ENCODE data around the gene TRIP12.
"Not testable (repeated sequence)": the region's sequence is repeated elsewhere in the genome, so short reads cannot be mapped to it uniquely, and the experiment has no call there.

Gene TRIP12

DNA sequence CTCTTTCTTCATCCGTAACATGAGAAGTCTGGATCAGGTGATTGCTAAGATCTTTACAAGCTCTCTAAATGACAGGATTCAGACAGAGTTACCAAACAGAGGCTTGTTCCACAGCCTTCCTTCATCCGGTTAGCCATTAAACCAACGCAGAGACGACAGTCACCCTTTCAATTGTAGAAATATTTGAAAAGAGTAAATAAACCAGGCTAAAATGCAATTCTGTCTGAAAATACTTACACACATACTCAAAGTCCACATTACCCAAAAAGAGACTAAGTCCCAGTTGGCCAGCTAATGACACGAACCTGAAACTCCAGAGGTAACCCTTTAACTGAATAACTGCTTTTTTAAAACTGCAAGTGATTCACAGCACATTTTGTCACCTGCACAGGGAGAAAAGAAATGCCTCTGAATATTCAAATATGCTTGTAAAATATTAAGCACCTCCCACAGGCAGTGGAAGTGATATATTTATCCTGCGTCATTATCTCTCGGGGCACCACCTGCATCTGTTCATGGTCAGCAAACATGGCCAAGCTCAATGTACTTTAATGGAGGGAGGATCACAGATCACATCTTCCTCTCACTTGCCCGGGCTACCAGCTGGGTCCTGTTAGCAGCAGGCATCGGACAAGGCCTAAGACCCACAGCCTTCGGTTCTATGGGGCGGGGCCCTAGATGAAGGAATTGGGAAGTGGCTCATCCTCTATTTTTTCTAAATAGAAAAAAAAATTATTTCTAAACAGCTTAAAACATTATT lies 168.7 kb downstream of the TRIP12 start:
- DNase-seq = no peak

DNA sequence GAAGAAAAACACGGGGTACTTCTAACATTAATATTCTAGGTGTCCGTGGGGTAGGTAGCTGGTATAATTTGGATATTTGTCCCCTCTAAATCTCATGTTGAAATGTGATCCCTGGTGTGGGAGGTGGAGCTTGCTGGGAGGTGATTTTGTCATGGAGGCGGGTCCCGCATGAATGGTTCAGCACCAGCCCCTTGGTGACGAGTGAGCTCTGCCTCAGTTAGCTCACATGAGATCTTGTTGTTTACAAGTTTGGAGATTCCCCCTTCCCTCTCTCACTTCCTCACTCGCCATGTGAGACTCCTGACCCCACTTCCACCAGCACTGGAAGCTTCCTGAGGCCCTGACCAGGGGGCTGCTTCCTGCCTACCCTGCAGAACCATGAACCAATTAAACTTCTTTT lies 172.0 kb downstream of the TRIP12 start:
- DNase-seq = no peak

DNA sequence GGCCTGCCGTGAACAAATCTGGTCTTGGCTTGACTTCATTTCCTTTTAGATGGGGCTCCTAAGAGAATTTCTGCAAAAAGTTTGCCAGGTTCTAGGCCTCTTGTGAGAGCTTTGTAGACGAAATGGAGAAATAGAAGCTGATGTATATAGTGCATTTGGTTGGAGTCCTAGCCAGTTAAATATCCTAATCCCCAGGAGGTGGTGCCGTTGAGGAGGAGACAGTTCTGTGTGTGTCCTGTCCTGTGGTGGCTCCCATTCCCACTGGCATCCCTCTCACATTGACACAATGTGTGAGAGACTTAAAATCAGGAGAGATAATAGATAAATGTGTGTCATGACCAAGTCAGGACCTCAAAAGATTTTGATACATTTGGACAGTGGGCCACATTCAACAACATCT lies 172.9 kb downstream of the TRIP12 start:
- DNase-seq = no peak

DNA sequence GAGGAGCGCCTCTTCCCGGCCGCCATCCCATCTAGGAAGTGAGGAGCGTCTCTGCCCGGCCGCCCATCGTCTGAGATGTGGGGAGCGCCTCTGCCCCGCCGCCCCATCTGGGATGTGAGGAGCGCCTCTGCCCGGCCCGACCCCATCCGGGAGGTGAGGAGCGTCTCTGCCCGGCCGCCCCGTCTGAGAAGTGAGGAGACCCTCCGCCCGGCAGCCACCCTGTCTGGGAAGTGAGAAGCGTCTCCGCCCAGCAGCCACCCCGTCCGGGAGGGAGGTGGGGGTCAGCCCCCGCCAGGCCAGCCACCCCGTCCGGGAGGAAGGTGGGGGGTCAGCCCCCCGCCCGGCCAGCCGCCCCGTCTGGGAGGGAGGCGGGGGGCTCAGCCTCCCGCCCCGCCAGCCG lies 179.1 kb downstream of the TRIP12 start:
- DNase-seq = not testable (repeated sequence)

DNA sequence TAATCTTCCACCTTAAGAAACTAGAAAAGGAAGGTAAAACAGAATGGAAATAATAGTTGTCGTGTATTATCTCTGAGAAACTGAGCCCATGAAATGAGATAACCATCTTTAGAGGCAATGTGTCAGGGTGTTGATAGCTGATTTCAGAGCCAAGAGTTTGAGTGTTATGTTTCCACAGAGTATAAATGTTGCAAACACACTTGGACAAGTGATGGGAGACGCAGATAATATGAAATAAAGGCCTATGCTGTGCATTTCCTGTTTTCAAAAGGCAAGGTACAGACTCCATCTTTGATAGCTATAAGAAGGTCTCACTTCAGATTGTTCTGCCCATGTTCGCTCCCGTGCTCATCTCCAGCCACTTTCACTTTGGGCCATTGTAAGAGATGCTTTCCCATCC lies 181.5 kb downstream of the TRIP12 start:
- DNase-seq = no peak

DNA sequence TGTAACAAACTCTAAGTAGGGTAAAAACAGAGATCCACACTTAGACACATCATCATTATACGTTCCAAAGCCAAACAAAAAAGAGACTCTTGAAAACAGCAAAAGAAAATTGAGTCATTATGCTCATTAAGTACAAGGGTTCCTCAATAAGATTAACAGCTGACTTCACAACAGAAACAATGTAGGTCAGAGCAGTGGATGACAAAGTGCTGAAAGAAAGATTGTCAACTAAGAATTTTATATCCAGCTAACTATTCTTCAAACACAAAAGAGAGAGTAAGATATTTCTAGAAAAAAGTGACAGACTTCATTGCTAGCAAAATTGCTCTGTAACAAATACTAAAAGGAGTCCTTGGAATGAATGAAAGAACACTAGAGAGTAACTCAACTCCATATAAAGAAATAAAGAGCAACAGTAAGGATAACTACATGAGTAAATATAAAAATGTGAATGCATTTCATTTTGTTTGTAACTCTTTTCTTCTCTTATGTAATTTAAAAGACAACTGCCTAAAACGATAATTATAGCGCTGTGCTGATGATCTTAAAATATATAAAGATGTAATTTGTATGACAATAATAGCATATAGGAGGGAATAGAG lies 183.7 kb downstream of the TRIP12 start:
- no peak for DNase-seq

DNA sequence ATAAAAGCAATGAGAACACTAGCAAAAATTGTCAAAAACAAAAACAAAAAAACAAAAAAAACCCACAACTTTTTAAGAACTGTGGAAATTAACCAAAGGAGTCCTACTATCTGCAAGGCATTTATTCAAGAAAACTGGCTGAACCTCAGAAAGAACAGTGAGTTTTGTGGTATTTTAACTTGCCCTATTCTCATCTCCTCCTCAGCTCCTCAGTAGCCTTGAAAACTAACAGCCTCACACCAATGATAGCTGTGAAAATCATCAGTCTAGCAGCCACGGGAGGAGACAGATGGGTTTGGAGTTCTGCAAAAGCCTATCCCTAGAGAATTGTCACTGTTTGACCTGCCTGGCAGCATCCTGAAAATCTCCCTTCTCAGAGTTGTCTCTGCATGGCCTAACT lies 187.4 kb downstream of the TRIP12 start:
- DNase-seq = no peak

DNA sequence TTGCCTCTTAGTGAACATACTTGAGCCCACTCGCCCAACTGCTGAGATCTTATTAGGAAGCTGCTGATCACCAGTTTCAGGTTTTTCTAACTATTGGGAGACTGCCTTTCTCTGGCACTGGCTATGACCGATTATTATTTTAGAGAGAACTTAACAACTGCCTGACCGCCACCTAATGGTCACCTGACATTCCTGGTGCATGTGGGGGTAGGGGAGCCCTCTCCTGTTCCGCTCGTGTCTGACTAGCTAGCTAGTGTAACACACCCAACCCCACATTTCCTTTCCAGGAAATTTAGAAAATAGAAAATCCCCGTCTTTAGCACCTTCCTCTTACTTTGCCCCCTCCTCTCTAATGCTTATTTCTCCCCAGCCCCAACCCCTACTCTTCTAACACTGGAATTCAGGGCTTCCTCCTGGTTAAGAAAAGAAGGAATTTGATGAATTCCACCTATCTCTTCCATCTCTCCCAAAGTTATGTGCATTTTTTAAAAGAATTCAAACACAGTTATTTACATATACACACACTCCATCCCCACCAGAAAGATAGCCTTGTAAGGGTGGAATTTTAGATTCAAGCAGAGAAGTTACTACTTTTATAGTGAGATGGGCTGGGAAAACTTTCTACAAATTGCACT lies 188.1 kb downstream of the TRIP12 start:
- no peak for DNase-seq

DNA sequence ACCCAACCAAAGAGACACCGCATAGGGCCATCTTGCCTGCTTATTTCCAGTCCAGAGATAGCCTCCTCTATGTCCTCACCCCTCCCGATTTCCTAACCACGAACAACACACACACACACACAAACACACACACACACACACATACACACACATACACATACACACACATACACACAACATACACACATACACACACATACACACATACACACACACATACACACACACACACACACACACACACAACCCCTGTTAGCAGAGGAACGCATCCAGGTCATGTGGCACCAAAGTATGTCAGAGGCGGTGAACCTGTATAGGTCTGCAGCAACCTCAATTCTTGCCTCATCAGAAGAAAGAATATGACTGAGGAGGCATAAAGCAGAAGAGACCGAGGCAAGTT lies 188.9 kb downstream of the TRIP12 start:
- DNase-seq = no peak

DNA sequence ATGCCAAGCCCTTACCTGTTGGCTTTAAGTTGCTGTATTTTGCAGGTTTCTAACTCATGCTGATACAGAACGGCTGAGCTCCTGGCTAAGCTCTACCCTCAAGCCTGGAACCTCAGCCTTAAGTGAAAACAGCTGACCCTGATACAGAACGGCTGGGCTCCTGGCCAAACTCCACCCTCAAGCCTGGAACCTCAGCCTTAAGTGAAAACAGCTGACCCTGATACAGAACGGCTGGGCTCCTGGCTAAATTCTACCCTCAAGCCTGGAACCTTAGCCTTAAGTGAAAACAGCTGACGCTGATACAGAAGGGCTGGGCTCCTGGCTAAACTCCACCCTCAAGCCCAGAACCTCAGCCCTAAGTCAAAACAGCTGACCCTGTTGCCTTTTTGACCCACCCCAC lies 189.9 kb downstream of the TRIP12 start:
- DNase-seq = no peak

DNA sequence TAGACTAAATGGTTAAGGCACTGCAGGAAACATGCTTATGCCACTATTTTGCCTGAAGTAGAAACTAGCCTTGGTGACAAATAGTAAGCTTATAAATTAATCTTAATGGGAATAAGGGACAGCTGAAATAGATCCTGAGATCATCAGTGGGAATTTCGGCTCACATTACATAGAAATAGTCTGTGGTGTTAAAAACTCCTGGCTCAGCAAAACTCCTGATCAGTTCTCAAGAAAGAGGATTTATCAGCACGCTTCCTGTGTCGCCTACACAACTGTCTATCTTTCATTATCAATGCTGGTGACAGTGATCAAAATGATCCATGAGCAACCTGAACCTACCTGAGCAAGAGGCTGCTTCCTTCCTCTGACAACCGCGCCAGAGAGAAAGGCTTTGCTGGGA lies 190.4 kb downstream of the TRIP12 start:
- no peak for DNase-seq

DNA sequence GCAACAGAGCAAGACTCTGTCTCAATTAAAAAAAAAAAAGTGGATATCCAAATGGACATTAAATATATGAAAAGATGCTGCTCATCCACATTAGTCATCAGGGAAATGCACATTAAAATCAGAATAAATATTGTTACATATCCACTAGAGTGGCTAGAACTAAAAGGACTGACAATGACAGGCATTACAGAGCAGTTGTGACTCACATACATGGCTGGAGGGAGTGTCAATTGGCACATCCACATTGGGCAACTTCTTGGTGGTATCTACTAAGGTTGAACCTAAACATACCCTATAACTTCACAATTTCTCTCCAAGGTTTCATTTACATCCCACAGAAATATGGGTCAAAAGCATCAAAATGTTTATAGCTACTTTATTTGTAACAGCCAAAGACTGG lies 193.4 kb downstream of the TRIP12 start:
- DNase-seq = no peak

DNA sequence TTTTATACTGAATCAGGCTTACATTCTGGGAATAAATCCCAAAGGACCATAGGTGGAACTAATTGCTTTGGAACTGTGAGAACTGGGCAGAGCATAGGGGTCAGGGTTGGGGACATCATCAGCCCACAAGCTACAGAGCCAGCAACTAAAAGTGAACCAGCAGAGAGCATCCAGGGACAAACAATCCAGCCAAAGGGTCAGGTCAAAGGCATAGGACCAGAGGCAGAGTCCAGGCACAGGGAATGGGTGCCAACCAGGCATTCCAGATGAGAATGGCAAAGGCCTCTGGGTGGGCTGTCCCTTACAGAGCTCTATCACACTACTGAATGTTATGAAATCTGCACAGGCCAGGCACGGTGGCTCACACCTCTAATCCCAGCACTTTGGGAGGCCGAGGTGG lies 195.2 kb downstream of the TRIP12 start:
- no peak for DNase-seq

DNA sequence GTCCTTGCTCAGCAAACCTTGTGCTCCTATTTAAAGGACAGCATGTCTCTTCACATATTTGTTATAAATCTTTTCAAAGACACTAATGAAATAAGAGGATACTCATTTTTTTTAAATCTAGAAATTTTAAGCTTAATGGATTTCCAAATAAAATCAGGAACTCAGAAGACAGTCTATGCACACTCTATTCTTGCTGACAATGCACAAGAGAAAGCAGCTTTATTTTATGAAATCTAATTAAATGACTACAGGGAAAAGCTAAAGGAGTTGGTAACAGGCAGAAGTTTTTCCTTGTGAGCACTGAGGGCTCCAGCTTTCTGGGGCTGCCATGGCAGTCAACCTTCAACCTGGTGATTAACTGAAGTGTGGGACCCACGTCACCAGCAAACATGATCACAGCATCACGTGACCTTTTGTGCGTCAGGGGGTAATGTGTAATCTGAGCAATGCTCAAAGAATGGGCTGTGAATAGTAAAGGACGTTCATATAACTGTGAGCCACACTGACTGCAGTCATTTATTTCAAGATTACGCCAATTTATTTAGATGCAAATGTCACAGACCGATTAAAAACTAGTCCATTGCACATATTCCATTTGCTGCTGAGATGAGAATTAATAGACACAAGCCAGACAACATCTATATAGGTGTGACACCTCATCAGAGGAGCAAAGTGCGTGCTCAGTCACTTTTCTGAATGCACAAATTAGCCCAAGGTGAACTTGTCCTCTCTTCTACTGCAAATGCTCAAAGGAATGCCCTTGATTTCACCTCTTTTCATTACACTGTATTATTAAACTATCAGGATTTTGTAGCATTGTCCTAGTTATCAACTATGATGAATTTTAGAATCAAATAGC lies 195.9 kb downstream of the TRIP12 start:
- DNase-seq = no peak

DNA sequence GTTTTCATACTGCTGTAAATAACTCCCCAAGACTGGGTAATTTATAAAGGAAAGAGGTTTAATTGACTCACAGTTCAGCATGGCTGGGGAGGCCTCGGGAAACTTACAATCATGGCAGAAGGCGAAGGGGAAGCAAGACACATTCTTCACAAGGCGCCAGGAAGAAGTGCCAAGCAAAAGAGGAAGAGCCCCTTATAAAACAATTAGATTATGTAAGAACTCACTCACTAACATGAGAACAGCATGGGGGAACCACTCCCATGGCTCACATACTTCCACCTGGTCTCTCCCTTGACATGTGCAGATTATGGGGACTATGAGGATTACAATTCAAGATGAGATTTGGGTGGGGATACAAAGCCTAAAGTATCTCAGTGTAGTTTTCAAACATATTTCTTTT lies 198.6 kb downstream of the TRIP12 start:
- not testable (repeated sequence) for DNase-seq

DNA sequence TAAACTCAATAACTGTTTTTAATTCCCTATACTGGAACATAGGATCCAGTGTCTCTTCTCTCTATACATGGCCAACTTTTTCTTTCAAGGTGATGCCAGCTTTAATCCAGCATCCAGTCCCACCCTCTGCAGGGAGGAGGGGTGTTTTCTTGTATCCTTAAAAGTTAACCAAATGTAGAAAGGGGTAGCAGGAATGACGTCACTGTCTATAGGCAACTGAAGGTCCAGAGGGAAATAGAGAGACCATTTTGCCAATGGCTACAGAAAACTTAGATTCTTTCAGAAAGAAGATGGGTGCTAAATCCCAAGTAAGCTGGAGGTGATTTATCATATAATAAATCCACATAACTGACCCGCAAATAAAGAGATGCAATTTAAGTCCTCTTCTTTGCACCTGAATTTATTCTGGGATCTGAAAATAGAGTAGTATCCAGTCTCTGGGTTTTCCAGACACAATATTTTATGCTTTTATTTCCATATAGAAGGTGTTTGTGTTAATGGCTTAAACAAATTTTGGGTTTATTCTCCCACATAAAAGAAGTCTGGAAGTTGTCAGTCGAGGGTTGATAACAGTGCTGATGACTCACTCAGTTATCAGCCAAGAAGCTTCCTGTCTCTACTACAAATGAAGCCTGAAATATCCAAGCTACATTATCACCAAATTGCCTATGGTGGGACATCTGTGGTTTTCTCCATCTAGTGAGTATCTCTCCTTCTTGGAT lies 201.7 kb downstream of the TRIP12 start:
- no peak for DNase-seq

DNA sequence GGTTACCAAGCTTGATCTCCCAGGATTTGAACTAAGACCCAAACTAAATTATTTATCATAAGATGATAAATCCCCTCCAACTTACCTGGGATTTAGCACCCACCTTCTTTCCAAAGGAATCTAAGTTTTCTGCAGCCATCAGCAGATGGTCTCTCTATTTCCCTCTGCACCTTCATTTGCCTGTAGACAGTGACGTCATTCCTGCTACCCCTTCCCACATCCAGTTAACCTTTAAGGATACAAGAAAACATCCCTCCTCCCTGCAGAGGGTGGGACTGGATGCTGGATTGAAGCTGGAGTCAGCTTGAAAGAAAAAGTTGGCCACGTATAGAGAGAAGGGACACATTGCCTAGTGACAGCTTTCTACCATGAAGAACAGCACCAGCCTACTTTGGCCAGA lies 203.8 kb downstream of the TRIP12 start:
- no peak for DNase-seq

DNA sequence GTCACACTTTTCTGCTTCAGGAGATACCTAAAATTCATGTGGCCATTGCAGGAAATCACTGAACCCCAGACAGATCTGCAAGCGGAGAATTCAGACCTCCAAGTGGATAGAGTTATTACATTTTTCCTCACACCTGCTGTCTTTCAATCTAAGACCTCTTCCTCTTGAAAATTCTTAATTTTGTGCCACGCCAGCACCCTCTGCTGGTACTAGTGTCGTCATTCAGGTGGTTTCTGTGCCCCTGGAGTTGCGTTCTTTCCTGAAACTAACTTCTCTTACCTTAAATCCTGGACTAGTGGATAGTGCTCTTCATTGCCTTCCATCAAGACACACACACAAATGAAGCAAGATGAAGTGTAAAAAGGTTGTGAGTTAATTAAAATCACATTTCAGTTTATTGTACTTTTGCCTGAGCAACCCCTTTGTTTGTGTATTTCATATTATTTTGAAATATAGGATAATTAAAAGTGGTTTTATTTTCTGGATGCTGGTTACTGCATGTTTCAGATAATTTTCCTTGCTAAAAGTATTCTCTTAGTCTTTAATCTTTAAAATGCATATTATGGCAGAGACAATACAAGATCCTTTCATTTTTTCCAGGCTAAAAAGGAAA lies 205.8 kb downstream of the TRIP12 start:
- peak; percentile 10 for DNase-seq

DNA sequence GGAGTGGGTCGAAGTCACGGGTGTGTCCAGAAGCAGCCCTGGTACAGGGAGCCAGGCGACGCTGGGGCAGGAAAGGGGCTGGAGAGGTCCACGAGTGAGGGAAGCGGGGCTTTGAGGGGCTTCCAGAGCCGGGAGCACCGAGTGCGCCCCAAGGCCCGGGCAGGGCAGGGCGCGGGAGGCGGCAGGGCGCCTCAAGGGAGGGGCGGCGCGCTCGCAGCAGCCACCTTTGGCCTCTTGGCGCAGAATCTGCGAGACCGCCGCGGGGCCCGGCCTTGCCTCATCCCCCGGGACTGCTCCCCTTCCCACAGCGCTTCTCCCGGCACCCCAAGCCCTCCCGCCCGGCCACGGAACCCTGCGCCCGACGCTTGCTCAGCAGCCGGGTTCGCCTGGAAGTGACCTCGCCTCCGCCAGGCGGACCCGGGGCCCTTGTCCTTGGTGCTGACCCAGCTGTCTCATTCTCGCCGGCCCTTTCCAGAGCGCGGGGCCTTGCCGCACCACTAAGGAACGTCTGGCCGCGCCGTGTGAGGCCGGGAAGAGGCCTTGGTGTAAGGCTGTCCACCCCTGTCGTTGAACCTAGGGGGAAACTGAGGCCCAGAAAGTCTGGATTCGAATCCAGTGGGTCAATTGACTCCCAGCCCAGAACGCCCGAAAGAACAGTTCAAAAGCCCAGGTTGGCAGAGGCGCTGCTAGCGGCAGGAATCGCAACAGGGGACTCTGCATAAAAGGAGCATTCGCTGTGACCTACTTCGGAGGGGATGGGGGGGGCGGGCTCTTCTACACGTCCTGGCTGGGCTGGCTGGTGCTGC lies 206.9 kb downstream of the TRIP12 start:
- DNase-seq = peak; percentile 35

DNA sequence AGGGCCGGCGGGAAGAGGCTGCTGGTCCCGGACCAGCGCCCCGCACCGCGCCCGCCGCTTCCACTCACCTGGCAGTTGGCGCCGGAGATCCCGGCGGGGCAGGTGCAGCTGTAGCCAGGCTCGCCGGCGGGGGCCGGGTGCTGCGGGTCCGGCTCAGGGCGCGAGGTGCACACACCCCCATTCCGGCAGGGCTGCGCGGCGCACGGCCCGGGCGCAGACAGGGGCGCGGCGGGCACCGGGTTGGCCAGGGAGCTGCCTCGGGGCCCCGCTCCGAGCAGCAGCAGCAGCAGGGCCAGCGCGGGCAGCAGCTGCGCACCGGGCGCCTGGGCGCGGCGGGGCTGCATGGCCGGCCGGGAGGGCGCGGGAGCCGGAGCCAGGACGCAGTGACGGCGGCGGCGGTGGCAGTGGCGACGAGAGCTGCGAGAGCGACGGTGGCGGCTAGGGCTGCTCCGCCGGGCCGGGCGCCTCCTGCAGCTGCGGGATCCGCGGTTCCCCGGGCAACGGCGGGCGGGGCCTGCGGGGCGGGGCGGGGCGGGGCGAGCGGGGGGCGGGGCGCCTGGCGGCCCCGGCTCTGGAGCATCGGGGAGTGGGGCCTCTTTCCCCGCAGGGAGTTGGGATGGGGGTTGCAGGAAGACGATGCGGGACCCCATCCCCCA lies 207.6 kb downstream of the TRIP12 start, which contains the start of gene DNER:
DNER (minus strand) TSS at position 476 of the 656 bp plus-strand sequence; CDS start at position 344, 132 bp downstream.
- peak; percentile 41 for DNase-seq

Data from activated naive CD4-positive, alpha-beta T cell treated with Interleukin-2 at 50 U/mL for 16 hours (primary cell).